ENCODE results near the gene SFI1. TPM values are rescaled to one million over a fixed set of nuclear protein-coding genes. Genes with fewer than 3 reads are reported as not detected.
A peak's percentile ranks its signal among the peaks of the same experiment; 100 is the strongest.

SFI1 gene
- total RNA-seq, 3 donors from 2014 or later (not counting 1 experiment from before 2014, with no cell fraction given) = 208 to 225 (median 217) TPM

DNA sequence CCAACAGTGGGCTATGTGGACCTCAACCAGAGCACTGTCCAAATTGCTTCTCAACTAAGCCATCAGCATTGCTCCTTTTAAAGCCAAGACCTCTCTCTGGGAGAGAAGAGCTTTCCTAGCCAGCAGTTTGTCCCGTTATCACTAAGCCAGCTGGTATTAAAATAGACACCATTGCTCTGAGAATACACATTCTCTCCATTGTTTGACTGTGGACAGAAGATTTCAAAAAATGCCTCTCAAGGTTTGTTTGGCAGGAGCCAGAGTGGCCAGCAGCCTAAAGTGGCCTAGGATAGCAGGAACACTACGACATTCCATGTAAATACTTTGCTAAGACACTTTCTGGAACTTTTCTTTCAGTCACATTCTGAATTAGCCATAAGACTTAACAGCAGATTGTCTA lies 48.0 kb upstream of the SFI1 start:
- TF ChIP-seq, protein P1, sequence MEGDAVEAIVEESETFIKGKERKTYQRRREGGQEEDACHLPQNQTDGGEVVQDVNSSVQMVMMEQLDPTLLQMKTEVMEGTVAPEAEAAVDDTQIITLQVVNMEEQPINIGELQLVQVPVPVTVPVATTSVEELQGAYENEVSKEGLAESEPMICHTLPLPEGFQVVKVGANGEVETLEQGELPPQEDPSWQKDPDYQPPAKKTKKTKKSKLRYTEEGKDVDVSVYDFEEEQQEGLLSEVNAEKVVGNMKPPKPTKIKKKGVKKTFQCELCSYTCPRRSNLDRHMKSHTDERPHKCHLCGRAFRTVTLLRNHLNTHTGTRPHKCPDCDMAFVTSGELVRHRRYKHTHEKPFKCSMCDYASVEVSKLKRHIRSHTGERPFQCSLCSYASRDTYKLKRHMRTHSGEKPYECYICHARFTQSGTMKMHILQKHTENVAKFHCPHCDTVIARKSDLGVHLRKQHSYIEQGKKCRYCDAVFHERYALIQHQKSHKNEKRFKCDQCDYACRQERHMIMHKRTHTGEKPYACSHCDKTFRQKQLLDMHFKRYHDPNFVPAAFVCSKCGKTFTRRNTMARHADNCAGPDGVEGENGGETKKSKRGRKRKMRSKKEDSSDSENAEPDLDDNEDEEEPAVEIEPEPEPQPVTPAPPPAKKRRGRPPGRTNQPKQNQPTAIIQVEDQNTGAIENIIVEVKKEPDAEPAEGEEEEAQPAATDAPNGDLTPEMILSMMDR (IDR thresholded peaks at IDR 0.05) = no peak
- Histone ChIP-seq H3K9me3 (ENCODE audit: control insufficient read depth, insufficient read depth, low read length) (no peaks in the 10 kb centered on the region), H3K4me3 (ENCODE audit: low read length) (no peak overlapping the region), H3K36me3 (ENCODE audit: control insufficient read depth, insufficient read depth, low read length) (peaks cover 44% of the 10 kb centered on the region), H3K27me3 (ENCODE audit: control insufficient read depth, insufficient read depth, low read length) (no peaks in the 10 kb centered on the region), H3K27ac (ENCODE audit: low read length) (no peak overlapping the region), H3K4me1 (ENCODE audit: control insufficient read depth, insufficient read depth, low read length) (no peaks in the 10 kb centered on the region)
- H3K4me3 Mint-ChIP-seq = no peak overlapping the region
- no peaks in the 10 kb centered on the region for H3K36me3 Mint-ChIP-seq
- no peaks in the 10 kb centered on the region for H3K27me3 Mint-ChIP-seq (ENCODE audit: low read depth in 2 of 2)
- DNase-seq (no peak), ATAC-seq (no peak)
- no peaks in the 10 kb centered on the region for H3K9me3 Mint-ChIP-seq
- H3K27ac Mint-ChIP-seq = no peak overlapping the region
- peaks cover 11 to 12% of the 10 kb centered on the region in 2 donors for H3K4me1 Mint-ChIP-seq
- WGBS (ENCODE audit: insufficient coverage) = 95% methylated on average over 2 of the region's 2 CpGs
- intact Hi-C loops (cut with micrococcal nuclease) = no loop called here

DNA sequence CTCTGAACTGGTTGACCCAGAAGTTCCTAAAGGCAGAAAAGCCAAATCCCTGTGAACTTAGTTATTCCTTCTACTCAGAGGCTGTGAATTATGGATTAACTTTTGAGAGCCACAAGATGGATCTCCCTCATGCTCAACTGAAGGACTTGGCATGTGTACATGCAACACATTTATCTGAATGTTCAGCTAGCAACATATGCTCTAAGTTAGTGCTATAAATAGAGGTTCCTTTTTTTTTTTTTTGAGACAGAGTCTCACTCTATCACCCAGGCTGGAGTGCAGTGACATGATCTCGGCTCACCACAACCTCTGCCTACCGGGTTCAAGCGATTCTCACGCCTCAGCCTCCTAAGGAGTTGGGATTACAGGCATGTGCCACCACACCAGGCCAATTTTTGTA lies 46.8 kb upstream of the SFI1 start:
- 48% methylated on average over 4 of the region's 4 CpGs for WGBS (ENCODE audit: insufficient coverage)

GRCh38 chr22:31451709-31452571 lies 44.4 kb upstream of the SFI1 start:
- Mint-ChIP-seq H3K9me3 (no peaks in the 10 kb centered on the region), H3K27ac (peak overlapping the region; percentile 55 to 62), H3K36me3 (peaks cover 7% of the 10 kb centered on the region), H3K4me1 (peaks cover 11 to 12% of the 10 kb centered on the region in 2 donors), H3K4me3 (no peak overlapping the region), H3K27me3 (ENCODE audit: low read depth in 2 of 2) (no peaks in the 10 kb centered on the region)
- DNase-seq (peak in 1 of 2 donors; percentile 57), ATAC-seq (peak; percentile 53 to 71 (median 70))
- Histone ChIP-seq H3K4me1 (ENCODE audit: control insufficient read depth, insufficient read depth, low read length) (no peaks in the 10 kb centered on the region), H3K4me3 (ENCODE audit: low read length) (no peak overlapping the region), H3K27ac (ENCODE audit: low read length) (no peak overlapping the region), H3K27me3 (ENCODE audit: control insufficient read depth, insufficient read depth, low read length) (no peaks in the 10 kb centered on the region), H3K36me3 (ENCODE audit: control insufficient read depth, insufficient read depth, low read length) (peaks cover 39% of the 10 kb centered on the region), H3K9me3 (ENCODE audit: control insufficient read depth, insufficient read depth, low read length) (no peaks in the 10 kb centered on the region)
- TF ChIP-seq, protein P1 (IDR thresholded peaks at IDR 0.05) = no peak
- 83% methylated on average over 5 of the region's 5 CpGs for WGBS (ENCODE audit: insufficient coverage)
- intact Hi-C loops (cut with micrococcal nuclease) = loop anchor here (1.0 to 2.0 kb wide), 2 partner anchors 73 to 181 kb away; no protein-coding TSS in a partner anchor

More for the DNA sequence above, 46.8 kb upstream of the SFI1 start:
- ATAC-seq (no peak), DNase-seq (no peak)
- Mint-ChIP-seq H3K27ac (no peak overlapping the region), H3K36me3 (peaks cover 7% of the 10 kb centered on the region), H3K27me3 (ENCODE audit: low read depth in 2 of 2) (no peaks in the 10 kb centered on the region), H3K4me1 (peaks cover 11 to 12% of the 10 kb centered on the region in 2 donors), H3K4me3 (no peak overlapping the region), H3K9me3 (no peaks in the 10 kb centered on the region)
- H3K4me1 ChIP-seq (ENCODE audit: control insufficient read depth, insufficient read depth, low read length) = no peaks in the 10 kb centered on the region
- TF ChIP-seq, protein P1 (IDR thresholded peaks at IDR 0.05) = no peak
- H3K36me3 ChIP-seq (ENCODE audit: control insufficient read depth, insufficient read depth, low read length) = peaks cover 43% of the 10 kb centered on the region
- no peaks in the 10 kb centered on the region for H3K27me3 ChIP-seq (ENCODE audit: control insufficient read depth, insufficient read depth, low read length)
- H3K4me3 ChIP-seq (ENCODE audit: low read length) = no peak overlapping the region
- no peak overlapping the region for H3K27ac ChIP-seq (ENCODE audit: low read length)
- no peaks in the 10 kb centered on the region for H3K9me3 ChIP-seq (ENCODE audit: control insufficient read depth, insufficient read depth, low read length)
- intact Hi-C loops (cut with micrococcal nuclease) = no loop called here

All from natural killer cell (primary cell).